HEK293T (cell line): ENCODE data around the gene ID1.

ENCODE experiments used
- ARNT ChIP-seq: fragments of 450-650 bp; IDR thresholded peaks from 2 replicates; pipeline ENCODE4 v1.6.1; 2017; ENCODE audit warnings: mild to moderate bottlenecking
- BHLHE40 ChIP-seq: fragments of 450-650 bp; IDR thresholded peaks from 2 replicates; pipeline ENCODE4 v1.6.1; 2016; ENCODE audit warnings: mild to moderate bottlenecking, moderate library complexity, borderline replicate concordance
- CTBP1 ChIP-seq: fragments of 450-650 bp; IDR thresholded peaks from 2 replicates; pipeline ENCODE4 v1.6.1; 2016; ENCODE audit warnings: borderline replicate concordance
- ELF4 ChIP-seq: fragments of 450-650 bp; IDR thresholded peaks from 2 replicates; pipeline ENCODE4 v1.6.1; 2017; ENCODE audit warnings: antibody characterized with exemption
- FOXK2 ChIP-seq: fragments of 450-650 bp; IDR thresholded peaks from 2 replicates; pipeline ENCODE4 v1.6.1; 2016; ENCODE audit warnings: mild to moderate bottlenecking
- FOXM1 ChIP-seq: fragments of 450-650 bp; IDR thresholded peaks from 2 replicates; pipeline ENCODE4 v1.6.1; 2017; ENCODE audit warnings: mild to moderate bottlenecking, borderline replicate concordance
- NFRKB ChIP-seq: fragments of 450-650 bp; IDR thresholded peaks from 2 replicates; pipeline ENCODE4 v1.6.1; 2016; ENCODE audit warnings: mild to moderate bottlenecking, moderate library complexity
- PKNOX1 ChIP-seq: fragments of 450-650 bp; IDR thresholded peaks from 2 replicates; pipeline ENCODE4 v1.6.1; 2016
- SP1 ChIP-seq: fragments of 450-650 bp; IDR thresholded peaks from 2 replicates; pipeline ENCODE4 v1.6.1; 2017
- SUZ12 ChIP-seq: fragments of 450-650 bp; IDR thresholded peaks from 2 replicates; pipeline ENCODE4 v1.6.1; 2016; ENCODE audit warnings: mild to moderate bottlenecking

GRCh38 chr20:31615416-31615815 lies 10.3 kb downstream of the ID1 start:
- TF ChIP-seq SUZ12: no peak
- no peak for TF ChIP-seq SP1
- TF ChIP-seq BHLHE40: no peak
- no peak for TF ChIP-seq FOXK2
- TF ChIP-seq ARNT: no peak
- no peak for TF ChIP-seq ELF4
- TF ChIP-seq PKNOX1: no peak
- TF ChIP-seq CTBP1: no peak
- no peak for TF ChIP-seq NFRKB
- TF ChIP-seq FOXM1: no peak
